ENCODE measurements around the gene AWAT1.

The AWAT1 gene

DNA sequence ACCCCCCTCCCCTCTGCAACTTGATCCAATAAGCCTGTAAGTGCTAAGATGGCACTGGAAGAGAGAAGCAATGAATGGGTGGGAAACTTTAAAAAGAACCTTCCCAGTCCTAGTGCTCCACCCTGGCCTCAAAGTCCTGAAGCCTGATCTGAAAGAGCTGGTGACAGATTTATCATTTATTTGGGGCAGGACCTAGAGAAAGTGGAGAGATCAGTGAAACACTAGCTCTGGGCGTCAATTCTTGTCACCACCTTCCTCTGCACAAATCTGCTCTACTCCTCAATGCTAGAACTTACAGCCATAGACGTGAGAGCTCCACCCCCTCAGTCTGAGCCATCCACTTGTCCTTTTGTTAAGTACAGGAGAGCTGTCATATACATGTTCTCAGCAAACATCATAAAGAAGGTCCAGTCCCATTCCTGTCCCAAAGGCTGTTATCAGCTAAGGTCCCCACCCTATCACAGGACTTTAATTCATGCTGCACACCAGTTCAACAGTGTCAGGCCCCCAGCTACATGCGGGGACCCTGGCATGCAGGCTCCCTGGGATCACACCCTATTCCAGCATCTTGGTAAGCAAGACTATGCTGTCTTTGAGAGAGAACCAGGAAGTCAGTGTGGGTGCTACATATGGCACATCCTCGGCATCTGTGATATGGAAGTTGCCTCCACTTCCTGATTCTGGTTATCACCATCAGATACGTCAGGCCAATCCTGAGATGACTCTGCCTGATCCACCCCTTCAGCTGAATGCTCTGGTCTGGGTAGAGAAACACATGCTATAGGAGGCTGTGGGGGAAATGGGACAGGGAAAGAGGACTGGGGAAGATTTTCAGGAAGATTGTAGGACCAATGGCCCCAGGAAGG is 23.2 kb downstream of the AWAT1 start:
- TF ChIP-seq, protein P1, sequence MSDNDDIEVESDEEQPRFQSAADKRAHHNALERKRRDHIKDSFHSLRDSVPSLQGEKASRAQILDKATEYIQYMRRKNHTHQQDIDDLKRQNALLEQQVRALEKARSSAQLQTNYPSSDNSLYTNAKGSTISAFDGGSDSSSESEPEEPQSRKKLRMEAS (IDR thresholded peaks at IDR 0.05), result no peak
- TF ChIP-seq RAD21 (IDR thresholded peaks at IDR 0.05; ENCODE audit: low read depth) (no peak), YY1 (IDR thresholded peaks at IDR 0.05; ENCODE audit: low read depth) (no peak), TCF12 (IDR thresholded peaks at IDR 0.05; ENCODE audit: low read depth) (no peak), TEAD4 (IDR thresholded peaks at IDR 0.05) (no peak), NFIC (IDR thresholded peaks at IDR 0.05) (no peak), ZBTB7A (IDR thresholded peaks at IDR 0.05; ENCODE audit: low read depth) (no peak), CREB1 (IDR thresholded peaks at IDR 0.05; ENCODE audit: low read depth) (no peak), EP300 (IDR thresholded peaks at IDR 0.05; ENCODE audit: borderline replicate concordance) (no peak), EGR1 (IDR thresholded peaks at IDR 0.05) (no peak), CEBPB (IDR thresholded peaks at IDR 0.05) (no peak)
- TF ChIP-seq, protein P2, sequence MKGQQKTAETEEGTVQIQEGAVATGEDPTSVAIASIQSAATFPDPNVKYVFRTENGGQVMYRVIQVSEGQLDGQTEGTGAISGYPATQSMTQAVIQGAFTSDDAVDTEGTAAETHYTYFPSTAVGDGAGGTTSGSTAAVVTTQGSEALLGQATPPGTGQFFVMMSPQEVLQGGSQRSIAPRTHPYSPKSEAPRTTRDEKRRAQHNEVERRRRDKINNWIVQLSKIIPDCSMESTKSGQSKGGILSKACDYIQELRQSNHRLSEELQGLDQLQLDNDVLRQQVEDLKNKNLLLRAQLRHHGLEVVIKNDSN (IDR thresholded peaks at IDR 0.05), result no peak
- TF ChIP-seq, protein P3, sequence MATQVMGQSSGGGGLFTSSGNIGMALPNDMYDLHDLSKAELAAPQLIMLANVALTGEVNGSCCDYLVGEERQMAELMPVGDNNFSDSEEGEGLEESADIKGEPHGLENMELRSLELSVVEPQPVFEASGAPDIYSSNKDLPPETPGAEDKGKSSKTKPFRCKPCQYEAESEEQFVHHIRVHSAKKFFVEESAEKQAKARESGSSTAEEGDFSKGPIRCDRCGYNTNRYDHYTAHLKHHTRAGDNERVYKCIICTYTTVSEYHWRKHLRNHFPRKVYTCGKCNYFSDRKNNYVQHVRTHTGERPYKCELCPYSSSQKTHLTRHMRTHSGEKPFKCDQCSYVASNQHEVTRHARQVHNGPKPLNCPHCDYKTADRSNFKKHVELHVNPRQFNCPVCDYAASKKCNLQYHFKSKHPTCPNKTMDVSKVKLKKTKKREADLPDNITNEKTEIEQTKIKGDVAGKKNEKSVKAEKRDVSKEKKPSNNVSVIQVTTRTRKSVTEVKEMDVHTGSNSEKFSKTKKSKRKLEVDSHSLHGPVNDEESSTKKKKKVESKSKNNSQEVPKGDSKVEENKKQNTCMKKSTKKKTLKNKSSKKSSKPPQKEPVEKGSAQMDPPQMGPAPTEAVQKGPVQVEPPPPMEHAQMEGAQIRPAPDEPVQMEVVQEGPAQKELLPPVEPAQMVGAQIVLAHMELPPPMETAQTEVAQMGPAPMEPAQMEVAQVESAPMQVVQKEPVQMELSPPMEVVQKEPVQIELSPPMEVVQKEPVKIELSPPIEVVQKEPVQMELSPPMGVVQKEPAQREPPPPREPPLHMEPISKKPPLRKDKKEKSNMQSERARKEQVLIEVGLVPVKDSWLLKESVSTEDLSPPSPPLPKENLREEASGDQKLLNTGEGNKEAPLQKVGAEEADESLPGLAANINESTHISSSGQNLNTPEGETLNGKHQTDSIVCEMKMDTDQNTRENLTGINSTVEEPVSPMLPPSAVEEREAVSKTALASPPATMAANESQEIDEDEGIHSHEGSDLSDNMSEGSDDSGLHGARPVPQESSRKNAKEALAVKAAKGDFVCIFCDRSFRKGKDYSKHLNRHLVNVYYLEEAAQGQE (IDR thresholded peaks at IDR 0.05; ENCODE audit: low read depth), result no peak

DNA sequence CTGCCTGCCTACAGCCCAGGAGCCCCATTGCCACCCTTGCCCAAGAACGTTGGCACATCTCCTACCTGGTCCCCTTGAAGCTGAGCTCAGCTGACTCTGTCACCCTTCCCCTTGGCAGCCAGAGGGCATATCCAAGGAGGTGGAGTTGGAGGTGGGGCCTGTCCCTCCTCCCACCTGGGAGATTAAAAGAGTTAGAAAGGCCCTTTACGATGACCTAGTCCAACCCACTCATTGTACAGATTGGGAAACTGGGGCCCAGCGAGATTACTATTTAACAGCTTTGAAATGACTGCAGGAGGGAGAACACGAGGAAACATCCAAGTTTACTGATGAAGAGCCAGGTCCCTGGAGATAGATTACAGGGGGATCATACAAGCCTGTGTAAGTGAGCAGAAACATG is 25.6 kb downstream of the AWAT1 start, which contains the start of gene P2RY4:
P2RY4 (minus strand) TSS at position 101 of the 400 bp plus-strand sequence. CDS start 580 bp downstream, outside the sequence.
- TF ChIP-seq, protein P3 (IDR thresholded peaks at IDR 0.05; ENCODE audit: low read depth), result no peak
- TF ChIP-seq FOXM1 (IDR thresholded peaks at IDR 0.05; ENCODE audit: borderline replicate concordance, low read depth) (no peak), EP300 (IDR thresholded peaks at IDR 0.05; ENCODE audit: borderline replicate concordance) (no peak), NFIC (IDR thresholded peaks at IDR 0.05) (no peak), RAD21 (IDR thresholded peaks at IDR 0.05; ENCODE audit: low read depth) (no peak), EGR1 (IDR thresholded peaks at IDR 0.05) (no peak), ZBTB7A (IDR thresholded peaks at IDR 0.05; ENCODE audit: low read depth) (no peak), TEAD4 (IDR thresholded peaks at IDR 0.05) (no peak), TAF1 (IDR thresholded peaks at IDR 0.05; ENCODE audit: low read depth) (no peak), CEBPB (IDR thresholded peaks at IDR 0.05) (no peak), CREB1 (IDR thresholded peaks at IDR 0.05; ENCODE audit: low read depth) (no peak), YY1 (IDR thresholded peaks at IDR 0.05; ENCODE audit: low read depth) (no peak), TCF12 (IDR thresholded peaks at IDR 0.05; ENCODE audit: low read depth) (no peak)
- TF ChIP-seq, protein P2 (IDR thresholded peaks at IDR 0.05), result no peak
- TF ChIP-seq, protein P1 (IDR thresholded peaks at IDR 0.05), result no peak

DNA sequence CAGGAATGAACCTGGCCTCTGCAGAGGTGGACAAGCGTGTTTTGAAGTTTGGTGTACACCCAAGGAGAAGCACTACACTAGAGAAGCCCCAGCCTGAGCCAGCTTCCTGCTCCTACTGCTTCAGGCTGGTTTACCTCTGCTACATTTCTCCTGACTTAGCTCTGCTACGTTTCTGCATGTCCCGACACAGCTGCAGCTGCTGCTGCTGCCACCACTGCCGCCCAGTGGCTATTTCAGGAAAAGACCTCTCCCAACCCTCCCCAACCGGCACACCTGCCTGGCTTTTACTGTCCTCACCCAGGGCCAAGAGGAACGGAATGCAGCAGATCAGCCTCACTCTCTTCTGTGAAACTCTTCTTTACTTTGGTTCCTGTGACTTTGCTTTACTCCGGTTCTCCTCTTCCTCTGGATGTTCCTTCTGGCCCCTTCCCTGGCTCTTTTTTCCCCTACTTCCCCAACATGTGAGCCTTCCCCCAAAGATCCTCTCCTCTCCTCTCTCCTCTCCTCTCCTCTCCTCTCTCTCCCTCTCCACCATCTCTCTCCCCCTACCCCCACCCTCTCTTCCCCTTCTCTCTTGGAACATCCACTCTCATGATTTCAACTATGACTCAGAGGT is 28.6 kb downstream of the AWAT1 start:
- no peak for TF ChIP-seq NFIC (IDR thresholded peaks at IDR 0.05)
- TF ChIP-seq RAD21 (IDR thresholded peaks at IDR 0.05; ENCODE audit: low read depth), result peak; percentile 63

DNA sequence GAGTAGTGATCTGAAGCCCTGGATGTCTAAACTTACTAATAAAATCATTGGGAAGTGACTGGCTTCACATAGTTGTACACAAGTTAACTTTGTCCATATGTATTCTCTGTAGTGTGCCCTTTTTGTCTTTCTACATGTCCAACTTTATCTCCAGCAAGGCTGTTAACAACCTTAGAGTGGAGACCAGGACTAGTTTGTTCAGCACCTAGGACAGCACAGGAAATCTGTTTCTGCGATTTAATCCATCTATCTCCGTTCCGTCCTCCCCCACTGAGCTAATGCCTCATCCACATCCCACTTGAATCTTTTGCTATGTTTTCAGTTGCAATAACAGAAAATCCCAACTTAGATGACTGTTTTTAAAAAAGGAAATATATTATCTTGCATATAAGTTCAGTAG is 30.3 kb downstream of the AWAT1 start:
- TF ChIP-seq, protein P3 (IDR thresholded peaks at IDR 0.05; ENCODE audit: low read depth), result peak; percentile 82
- no peak for TF ChIP-seq TCF12 (IDR thresholded peaks at IDR 0.05; ENCODE audit: low read depth)
- TF ChIP-seq CEBPB (IDR thresholded peaks at IDR 0.05), result no peak
- no peak for TF ChIP-seq EP300 (IDR thresholded peaks at IDR 0.05; ENCODE audit: borderline replicate concordance)
